Limb (tissue), 2 donors: ENCODE results near the gene GAPDHS.
A peak's percentile ranks its signal among the peaks of the same experiment; 100 is the strongest.

ENCODE experiments used
- DNase-seq, 2 donors: peaks; one replicate each; pipeline ENCODE4 v3.0.0-alpha.2; 2016; ENCODE audit errors: extremely low spot score in 2 of 2

Gene GAPDHS

DNA sequence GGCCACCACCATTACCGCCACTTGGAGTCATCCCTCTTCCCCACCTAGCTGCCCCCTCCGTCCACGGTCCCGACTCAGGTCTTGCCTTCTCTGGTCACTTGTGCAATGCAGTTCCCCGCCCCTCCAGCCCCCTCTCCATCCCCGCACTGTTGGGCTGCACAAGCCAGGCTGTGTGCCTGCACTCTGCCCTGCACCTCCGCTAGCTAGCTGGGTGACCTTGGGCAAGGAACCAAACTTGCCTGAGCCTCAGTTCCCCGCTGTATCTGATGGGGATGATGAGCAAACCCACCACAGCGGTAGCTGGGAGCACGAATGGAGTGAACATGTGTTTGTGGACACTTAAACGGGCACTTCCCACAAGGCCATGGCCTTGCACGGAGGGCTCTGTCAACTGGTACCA is 6.6 kb downstream of the GAPDHS start:
- no peak for DNase-seq

DNA sequence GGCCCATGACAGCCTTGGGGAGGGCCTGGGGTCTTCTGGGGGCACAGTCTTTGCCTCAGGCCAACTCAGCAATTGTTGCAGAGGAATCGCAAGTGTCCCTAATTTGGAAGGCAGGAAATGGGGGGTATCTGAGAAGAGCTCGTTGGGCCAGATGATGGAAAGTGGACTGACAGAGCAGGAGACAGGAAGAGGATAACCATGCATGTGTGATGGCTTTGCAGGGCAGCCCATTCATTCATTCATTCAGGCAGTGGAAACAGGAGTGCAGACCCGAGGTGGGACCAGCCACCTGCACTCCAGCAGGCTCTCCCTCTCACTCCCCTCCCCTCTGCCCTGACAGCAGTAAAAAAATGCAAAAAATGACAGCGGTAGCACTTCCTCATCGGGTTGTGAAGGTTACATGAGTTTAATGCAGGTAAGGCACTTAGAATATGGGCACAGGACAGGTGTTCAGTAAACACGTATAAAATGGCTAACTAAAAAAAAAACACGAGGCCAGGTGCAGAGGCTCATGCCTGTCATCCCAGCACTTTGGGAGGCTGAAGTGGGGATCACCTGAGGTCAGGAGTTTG is 7.2 kb downstream of the GAPDHS start:
- DNase-seq: no peak

DNA sequence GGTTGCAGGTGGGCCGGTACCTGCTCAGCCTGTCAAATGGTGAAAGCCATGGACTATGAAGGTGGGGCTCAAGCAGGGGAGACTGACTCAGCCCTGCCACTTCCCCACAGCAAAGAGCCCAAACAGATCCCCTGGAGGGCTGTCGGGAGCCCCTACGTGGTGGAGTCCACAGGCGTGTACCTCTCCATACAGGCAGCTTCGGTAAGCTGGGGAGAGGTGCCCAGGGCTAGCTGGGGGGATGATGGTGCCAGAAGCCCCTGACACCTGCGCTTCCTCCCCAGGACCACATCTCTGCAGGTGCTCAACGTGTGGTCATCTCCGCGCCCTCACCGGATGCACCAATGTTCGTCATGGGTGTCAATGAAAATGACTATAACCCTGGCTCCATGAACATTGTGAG is 9.0 kb downstream of the GAPDHS start:
- DNase-seq: no peak

DNA sequence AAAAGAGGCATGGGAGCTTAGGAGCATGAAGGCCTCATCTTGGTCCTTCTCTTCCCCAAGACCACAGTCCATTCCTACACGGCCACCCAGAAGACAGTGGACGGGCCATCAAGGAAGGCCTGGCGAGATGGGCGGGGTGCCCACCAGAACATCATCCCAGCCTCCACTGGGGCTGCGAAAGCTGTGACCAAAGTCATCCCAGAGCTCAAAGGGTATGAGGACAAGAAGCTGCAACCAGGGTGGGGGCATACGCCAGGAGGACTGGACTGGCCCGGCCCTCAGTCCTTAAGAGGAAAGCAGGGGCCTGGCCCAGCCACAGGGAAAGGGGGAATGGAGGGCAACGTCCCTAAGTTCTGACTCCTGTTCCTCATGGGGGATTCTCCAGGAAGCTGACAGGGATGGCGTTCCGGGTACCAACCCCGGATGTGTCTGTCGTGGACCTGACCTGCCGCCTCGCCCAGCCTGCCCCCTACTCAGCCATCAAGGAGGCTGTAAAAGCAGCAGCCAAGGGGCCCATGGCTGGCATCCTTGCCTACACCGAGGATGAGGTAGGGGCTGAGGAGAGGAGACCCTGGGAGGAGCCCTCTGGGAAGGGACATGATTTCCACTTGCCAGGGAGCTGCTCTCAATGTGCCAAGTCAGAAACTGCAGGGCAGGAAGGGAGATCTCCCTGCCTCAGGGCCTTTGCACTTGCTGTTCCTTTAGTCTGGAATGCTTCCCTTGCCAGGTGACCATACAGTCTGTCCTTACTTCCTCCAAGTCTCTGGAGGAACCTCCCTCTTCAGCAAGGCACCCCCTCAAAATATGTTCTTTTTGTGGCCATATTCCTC is 10.2 kb downstream of the GAPDHS start:
- no peak for DNase-seq

DNA sequence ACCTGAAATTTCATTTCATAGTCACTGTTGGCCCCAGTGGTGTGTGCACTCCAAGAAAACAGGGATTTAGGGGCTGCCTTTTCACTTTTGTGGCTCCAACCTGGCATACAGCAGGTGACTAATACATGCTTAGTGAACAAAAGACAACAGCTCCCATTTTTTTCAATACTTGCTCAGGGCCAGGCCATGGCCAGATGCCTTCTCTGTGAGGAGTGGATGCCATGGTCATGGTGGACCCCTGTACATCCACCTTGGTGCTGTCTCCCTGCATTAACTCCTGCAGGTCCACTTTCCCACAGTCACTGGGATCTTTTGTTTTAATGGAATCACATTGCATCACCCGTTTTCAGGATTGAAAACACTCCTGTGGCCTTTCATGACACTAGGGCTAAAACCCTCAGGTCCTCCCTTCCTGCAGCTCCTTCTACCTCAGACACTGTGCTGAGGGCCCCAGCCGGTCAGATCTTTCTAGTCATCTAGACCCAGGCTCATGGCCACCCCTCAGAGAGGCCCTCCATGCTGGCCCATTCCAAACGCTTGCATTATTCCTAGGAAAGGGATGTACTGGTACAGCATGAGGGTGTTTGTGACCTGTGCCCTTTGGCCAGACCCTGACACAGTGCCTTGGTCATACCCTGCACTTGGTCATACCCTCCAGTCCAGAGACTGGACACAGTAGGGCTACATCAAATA is 11.0 kb downstream of the GAPDHS start:
- DNase-seq: no peak

DNA sequence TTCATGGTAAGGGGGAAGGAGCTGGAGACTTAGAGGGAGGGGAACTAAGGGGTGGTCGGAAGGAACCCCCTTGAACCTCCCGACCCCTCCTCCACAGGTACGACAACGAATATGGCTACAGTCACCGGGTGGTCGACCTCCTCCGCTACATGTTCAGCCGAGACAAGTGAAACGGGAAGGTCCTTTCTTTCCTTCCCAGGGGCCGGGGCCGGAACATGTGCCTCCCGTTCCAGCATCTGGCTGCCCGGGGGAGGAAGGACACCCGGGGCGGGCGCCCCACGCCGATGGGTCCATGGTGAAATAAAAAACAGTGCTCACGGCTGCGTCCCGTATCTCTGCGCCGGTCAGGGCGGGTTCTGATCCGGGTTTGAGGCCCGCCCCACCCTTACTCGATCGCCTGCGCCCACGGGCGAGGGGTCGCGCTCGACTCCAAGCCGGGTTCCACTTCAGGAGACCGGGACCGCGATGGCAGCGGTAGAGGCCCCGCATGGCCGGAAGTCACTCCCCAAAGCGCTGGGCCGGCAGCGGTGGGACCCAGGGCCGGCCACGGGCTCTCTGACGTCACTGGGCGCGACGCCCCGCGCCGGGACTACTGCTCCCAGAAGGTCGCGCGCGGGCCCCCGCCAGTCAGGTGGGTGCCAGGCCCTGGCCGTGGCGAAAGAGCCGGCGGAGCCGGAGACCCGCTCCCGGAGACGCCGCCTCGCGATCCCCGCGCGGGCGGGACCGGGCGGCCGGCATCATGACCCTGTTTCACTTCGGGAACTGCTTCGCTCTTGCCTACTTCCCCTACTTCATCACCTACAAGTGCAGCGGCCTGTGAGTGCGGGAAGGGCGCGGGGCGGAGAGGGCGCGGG is 12.0 kb downstream of the GAPDHS start, which contains the start of gene TMEM147:
Gene TMEM147, plus strand, starts transcription at position 626 of the 854 bp plus-strand sequence. Its CDS starts 114 bp downstream, at position 740.
- DNase-seq: peak; percentile 91 to 94

DNA sequence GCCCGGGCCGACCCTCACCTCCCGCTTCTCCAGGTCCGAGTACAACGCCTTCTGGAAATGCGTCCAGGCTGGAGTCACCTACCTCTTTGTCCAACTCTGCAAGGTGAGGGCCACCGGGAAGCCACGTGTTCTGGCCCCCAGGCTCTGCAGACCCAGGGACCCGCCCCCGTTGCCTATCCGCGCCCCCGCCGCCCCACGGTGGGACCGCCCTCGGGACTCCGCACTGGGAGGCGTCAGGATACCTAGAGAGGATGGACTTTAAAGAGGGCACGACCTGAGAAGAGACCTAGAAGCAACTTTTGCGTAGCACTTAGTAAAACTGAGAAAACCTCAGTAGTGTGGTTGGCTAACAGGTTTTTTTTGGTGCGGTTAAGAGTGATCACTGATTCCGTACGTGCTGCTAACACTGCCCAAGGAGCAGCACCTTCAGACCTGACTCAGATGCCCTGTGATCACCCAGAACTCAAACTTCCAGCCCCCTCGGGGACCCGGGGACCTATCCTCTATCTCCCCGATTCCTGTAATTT is 12.7 kb downstream of the GAPDHS start:
- DNase-seq: no peak

DNA sequence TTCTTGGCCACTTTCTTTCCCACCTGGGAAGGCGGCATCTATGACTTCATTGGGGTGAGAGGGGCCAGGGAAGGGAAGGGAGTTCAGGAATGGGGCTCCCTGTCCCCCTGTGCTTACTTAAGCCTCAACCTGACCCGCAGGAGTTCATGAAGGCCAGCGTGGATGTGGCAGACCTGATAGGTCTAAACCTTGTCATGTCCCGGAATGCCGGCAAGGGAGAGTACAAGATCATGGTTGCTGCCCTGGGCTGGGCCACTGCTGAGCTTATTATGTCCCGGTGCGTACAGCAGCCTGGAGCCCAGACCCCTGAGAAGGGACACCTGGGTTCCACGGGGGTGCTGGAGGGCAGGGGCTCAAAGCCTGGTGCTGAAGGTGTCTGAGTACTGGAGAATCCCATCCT is 13.3 kb downstream of the GAPDHS start:
- no peak for DNase-seq

DNA sequence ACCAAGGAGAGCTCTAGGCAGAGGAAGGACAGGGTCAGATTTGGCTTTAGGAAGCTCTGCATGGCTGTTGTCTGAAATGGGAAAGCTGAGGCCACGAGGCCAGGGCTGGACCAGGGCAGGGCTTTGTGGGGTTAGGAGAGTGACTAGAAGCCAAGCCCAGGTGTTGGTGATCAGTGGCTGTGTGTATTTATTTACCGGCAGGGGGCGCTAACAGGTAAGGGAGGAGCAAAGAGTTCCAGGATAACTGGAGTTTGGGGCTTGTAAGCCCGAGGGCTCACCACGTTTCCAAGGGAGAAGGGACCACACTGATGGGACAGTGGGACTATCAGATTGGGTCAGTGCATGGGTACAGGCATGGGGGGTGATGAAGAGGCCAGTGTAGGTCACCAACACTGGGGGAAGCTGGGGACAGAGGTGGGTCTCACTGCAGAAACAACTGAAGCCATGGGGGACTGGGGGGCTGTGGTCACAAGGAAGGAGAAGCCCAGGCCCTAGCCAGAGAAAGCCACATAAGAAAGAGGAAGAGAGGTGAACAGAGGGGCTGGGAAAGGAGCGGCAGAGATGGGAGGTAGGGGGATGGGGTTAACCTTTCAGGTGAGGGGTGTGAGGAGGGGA is 16.0 kb downstream of the GAPDHS start:
- peak; percentile 40 to 61 for DNase-seq

DNA sequence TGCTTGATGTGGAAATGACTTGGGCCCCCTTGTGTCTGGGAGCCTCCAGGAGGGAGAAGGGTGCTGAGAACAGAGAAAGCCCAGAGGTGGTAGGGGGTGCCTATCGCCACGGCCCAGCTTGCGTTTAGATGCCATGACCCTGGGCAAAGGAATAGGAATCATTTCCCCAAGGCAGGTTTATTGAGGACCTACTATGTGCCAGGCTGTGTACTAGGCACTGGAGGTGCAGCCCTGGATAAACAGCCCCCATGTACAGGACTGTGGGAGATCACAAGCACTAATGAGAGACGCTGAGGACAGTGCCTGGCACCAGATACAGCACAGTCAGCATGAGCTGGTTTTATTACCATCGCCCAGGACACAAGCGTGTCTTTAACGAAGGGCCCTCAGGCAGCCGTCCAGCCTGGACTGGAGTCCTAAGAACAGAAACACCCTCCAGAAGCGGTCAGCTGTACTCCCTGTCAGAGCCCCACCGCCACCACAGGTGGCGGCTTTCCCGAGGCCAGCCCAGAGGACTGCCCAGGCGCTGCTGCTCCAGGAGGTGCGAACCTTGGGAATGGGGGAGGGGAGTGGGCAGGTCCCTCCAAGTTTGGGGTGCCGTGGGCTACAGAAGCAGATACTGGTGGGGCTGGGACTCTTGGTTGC is 16.7 kb downstream of the GAPDHS start:
- DNase-seq: no peak

DNA sequence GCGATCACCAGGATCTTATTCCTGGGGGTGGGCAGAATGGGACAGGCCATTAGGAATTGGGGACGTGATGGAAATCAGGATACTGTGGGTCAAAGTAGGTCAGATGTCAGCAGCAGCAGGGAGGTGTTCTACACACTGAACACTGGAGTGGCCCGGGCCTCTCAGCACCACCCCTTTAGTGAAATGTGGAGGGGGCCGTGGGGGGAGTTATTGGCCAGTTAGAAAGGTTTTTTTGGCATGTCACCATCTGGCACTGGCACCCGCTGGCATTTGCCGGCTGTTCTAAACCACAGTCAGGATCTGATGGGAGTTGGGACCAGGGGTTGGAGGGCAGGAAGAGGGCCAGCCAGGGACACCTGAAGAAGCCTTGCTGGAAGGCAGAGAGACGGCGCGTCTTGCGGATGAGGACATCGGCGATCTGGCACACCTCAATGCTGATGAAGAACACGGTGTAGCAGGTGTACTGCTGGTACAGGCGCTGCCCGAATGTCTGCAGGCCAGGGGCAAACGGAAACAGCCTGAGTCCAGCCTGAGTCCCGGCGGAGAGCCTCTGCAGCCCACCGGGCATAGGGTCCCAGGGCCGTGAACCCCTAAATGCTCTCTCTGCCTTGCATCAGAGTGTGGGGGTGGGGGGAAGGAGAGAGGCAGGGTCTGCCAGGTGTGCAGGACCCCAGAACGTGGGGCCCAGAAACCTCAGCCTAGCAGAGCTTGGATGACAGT is 18.0 kb downstream of the GAPDHS start:
- DNase-seq: no peak

DNA sequence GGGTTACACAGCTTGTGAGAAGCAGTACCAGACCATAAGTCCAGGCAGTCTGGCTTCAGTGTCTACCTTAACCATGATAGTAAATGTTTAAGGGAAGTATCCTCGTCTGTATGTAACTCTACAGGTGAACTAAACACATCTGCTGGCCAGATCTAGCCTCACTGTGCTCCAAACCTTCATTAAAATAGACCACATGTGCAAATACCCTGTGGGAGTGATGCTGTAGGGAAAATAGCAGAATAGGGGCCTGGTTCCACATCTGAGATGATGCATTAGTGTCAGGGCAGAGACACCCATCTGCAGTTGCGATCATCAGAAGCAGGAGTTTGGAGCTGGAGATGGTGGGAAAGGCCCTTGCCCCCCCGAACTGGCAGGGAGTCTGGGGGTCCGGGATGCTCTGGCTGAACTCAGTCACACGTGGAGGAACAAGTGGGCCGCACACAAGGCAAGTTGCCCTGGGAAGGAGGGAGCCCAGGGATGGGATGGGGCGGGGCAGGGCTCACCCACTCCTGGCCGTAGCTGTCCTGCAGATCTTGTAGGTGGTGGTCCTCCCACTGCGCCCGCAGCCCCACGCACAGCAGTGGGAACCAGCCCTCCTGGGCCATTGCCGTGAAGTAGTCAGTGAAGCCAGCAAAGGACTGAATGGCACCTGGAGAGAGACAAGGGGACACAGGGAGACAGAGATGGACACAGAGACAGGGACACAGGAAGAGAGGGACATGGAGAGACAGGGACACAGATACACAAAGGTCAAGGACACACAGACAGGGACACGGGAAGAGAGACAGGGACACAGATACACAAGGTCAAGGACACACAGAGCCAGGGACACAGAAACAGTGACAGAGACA is 19.5 kb downstream of the GAPDHS start:
- no peak for DNase-seq

DNA sequence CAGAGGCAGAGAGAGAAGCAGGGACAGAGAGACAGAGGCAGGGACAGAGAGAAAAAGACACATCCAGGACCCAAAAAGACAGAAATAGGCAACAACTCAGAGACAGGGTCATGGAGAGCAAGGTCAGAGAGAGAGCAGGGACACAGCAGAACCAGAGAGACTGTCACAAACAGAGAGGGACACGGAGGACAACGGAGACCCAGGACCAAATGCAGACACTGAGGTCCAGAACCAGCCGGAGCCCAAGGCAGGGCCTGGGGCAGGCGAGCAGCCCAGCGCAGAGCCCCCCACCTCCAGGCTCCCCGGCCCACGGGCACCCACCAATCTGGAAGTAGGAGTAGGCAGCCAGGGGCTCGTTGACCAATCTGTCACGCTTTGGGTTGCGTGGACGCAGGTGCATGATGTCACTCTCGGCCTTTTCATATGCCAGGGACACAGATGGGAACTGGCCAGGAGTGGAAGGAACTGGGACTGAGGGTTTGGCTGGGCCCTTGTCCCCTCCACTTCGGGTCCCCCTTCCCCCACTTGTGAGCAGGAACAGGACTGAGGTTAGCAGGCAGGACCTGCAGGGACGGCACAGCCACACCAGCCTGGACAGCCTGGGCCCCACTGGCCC is 20.2 kb downstream of the GAPDHS start:
- DNase-seq: no peak

DNA sequence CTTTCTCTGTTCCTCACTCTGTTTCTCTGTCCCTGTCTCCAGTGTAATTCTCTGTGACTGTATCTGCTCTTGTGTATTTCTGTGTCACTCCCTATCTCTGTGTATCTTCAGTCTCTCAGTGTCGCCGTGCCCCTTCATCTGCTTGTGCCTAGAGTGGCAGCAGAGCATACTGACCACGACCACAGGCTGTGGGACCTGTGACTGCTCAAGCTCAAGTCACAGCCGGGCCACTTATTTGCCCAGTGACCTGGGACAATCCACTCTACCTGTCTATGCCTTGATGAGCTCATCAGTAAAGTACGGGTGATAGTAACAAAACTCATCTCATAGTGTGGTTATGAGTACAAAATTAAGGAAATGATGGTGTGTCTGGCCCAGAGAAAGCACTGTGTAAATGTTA is 20.8 kb downstream of the GAPDHS start:
- DNase-seq: no peak

DNA sequence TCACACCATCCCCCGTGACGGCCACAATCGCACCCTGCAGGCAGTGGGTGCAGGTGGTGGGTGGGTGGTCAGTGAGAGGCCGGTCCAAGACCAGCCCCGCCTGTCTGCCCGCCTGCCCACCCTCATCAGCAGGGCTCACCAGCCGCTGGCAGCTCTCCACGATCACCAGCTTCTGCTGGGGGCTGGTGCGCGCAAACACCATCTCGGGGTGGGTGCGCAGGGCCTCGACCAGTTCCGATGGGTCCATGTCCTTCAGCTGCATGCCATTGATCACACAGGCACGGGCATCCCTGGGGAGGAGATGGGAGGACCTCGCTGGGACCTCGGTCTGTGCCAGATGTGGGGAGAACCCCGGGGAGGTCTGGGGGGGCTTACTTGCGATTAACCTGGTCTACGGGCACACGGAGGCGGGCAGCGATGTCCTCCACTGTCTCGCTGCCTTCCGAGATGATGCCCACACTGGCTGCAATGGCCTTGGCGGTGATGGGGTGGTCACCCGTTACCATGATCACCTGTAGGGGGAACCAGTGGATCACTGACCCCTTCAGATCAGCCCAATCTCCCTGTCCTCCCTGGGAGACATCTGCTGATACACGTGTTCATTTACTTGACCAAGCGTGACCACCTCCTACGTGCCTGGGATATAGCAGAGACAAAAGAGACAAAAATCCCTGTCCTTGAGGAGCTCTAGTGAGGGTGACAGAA is 22.2 kb downstream of the GAPDHS start:
- peak in 1 of 2 donors; percentile 29 for DNase-seq

DNA sequence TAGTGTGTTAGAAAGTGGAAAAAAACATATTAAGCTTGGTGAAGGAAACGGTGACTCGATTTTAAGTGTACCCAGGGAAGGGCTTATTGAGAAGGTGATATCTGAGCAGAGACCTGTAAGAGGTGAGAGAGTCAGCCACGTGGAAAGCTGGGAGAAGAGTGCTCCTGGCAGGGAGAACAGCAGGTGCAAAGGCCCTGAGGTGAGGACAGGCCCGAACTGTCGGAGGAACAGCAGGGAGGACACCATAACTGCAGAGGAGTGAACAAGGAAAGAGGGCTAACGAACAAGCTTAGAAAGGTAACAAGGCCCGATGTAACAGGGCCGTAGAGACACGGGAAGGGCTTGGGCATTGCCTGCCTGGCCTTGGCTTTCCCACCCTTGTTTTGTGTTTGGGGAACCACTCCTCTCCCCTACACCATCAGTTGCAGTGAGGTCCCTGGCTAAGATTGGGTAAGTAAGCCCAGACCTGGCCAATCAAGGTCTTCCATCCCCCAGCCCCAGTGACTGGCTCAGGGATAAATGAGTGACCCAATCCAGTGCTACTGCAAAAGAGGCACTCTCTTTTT is 22.9 kb downstream of the GAPDHS start:
- DNase-seq: peak in 1 of 2 donors; percentile 9

DNA sequence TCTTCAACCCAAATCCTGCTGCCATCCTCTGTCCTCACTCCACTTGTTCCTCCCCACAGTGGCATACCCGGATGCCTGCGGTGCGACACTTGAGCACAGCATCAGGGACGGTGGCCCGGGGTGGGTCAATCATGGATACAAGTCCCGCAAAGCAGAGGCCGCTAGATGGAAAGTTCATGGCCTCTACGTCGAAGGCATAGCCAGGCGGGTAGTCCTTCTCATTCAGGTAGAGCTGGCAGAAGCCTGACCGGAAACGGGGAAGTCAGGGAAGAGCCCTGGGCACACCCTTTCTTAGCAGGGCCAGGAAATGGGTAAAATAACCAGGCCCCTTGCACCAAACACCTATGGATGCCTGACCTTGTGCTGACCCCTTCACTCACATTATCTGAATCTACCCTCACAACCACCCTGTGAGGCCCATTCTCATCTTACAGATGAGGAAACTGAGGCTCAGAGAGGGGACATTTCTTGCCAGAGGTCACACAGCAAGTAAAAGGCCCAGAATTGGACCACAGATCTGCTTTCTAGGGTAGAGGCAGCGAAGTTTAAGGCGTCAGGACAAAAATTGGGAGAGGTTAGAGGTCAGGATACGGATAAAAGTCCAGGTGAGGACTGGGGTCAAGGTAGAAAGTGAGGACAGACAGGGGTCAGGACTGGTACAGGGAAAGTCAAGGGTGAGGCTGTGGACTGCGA is 23.7 kb downstream of the GAPDHS start:
- DNase-seq: peak in 1 of 2 donors; percentile 12
